ENCODE data around the gene INO80D. TPM values are rescaled to one million over a fixed set of nuclear protein-coding genes. Genes with fewer than 3 reads are reported as not detected.
"Not testable (repeated sequence)": the region's sequence is repeated elsewhere in the genome, so short reads cannot be mapped to it uniquely, and the experiment has no call there.

INO80D gene
- total RNA-seq, 1 donor from 2014 or later = 21.0 TPM

- Mint-ChIP-seq H3K4me3 (ENCODE audit: unreplicated experiment) (no peak overlapping the region), H3K4me1 (ENCODE audit: unreplicated experiment) (peaks cover 9% of the 10 kb centered on the region), H3K36me3 (ENCODE audit: low read depth, unreplicated experiment) (no peaks in the 10 kb centered on the region), H3K9me3 (ENCODE audit: unreplicated experiment) (no peaks in the 10 kb centered on the region), H3K27ac (ENCODE audit: unreplicated experiment) (no peak overlapping the region), H3K27me3 (ENCODE audit: unreplicated experiment) (peaks cover 1% of the 10 kb centered on the region)
- TF ChIP-seq CTCF (IDR thresholded peaks at IDR 0.05; ENCODE audit: unreplicated experiment) = no peak
- DNase-seq (ENCODE audit: low spot score) = no peak
Measured at GRCh38 chr2:205990104-205990503, 95.9 kb downstream of the INO80D start.

- no peak for DNase-seq (ENCODE audit: low spot score)
- Mint-ChIP-seq H3K9me3 (ENCODE audit: unreplicated experiment) (no peaks in the 10 kb centered on the region), H3K36me3 (ENCODE audit: low read depth, unreplicated experiment) (no peaks in the 10 kb centered on the region), H3K4me1 (ENCODE audit: unreplicated experiment) (peaks cover 9% of the 10 kb centered on the region), H3K27ac (ENCODE audit: unreplicated experiment) (no peak overlapping the region), H3K27me3 (ENCODE audit: unreplicated experiment) (peaks cover 1% of the 10 kb centered on the region), H3K4me3 (ENCODE audit: unreplicated experiment) (no peak overlapping the region)
- no peak for TF ChIP-seq CTCF (IDR thresholded peaks at IDR 0.05; ENCODE audit: unreplicated experiment)
Measured at GRCh38 chr2:205989271-205990071, 96.5 kb downstream of the INO80D start.

GRCh38 chr2:205988681-205989080 lies 97.3 kb downstream of the INO80D start:
- not testable (repeated sequence) for DNase-seq (ENCODE audit: low spot score); H3K4me1 Mint-ChIP-seq (ENCODE audit: unreplicated experiment); H3K36me3 Mint-ChIP-seq (ENCODE audit: low read depth, unreplicated experiment); H3K4me3 Mint-ChIP-seq (ENCODE audit: unreplicated experiment); H3K9me3 Mint-ChIP-seq (ENCODE audit: unreplicated experiment); H3K27me3 Mint-ChIP-seq (ENCODE audit: unreplicated experiment); H3K27ac Mint-ChIP-seq (ENCODE audit: unreplicated experiment)

- Mint-ChIP-seq H3K9me3 (ENCODE audit: unreplicated experiment) (no peaks in the 10 kb centered on the region), H3K4me1 (ENCODE audit: unreplicated experiment) (peaks cover 9% of the 10 kb centered on the region), H3K36me3 (ENCODE audit: low read depth, unreplicated experiment) (no peaks in the 10 kb centered on the region), H3K27ac (ENCODE audit: unreplicated experiment) (peak overlapping the region; percentile 38), H3K27me3 (ENCODE audit: unreplicated experiment) (peaks cover 2% of the 10 kb centered on the region), H3K4me3 (ENCODE audit: unreplicated experiment) (no peak overlapping the region)
- no peak for TF ChIP-seq CTCF (IDR thresholded peaks at IDR 0.05; ENCODE audit: unreplicated experiment)
- DNase-seq (ENCODE audit: low spot score) = no peak
Measured at GRCh38 chr2:205988274-205988673, 97.7 kb downstream of the INO80D start.

GRCh38 chr2:205986334-205986733 lies 99.6 kb downstream of the INO80D start:
- not testable (repeated sequence) for H3K27ac Mint-ChIP-seq (ENCODE audit: unreplicated experiment); H3K4me1 Mint-ChIP-seq (ENCODE audit: unreplicated experiment); DNase-seq (ENCODE audit: low spot score); H3K4me3 Mint-ChIP-seq (ENCODE audit: unreplicated experiment); H3K36me3 Mint-ChIP-seq (ENCODE audit: low read depth, unreplicated experiment); H3K9me3 Mint-ChIP-seq (ENCODE audit: unreplicated experiment); H3K27me3 Mint-ChIP-seq (ENCODE audit: unreplicated experiment)

- Mint-ChIP-seq H3K36me3 (ENCODE audit: low read depth, unreplicated experiment) (no peaks in the 10 kb centered on the region), H3K4me3 (ENCODE audit: unreplicated experiment) (no peak overlapping the region)
Measured at GRCh38 chr2:205984381-205984780, 101.6 kb downstream of the INO80D start.

More at GRCh38 chr2:205984381-205984780, 101.6 kb downstream of the INO80D start:
- Mint-ChIP-seq H3K27ac (ENCODE audit: unreplicated experiment) (no peak overlapping the region), H3K4me1 (ENCODE audit: unreplicated experiment) (peaks cover 8% of the 10 kb centered on the region), H3K9me3 (ENCODE audit: unreplicated experiment) (no peaks in the 10 kb centered on the region), H3K27me3 (ENCODE audit: unreplicated experiment) (peaks cover 3% of the 10 kb centered on the region)
- no peak for DNase-seq (ENCODE audit: low spot score)
- no peak for TF ChIP-seq CTCF (IDR thresholded peaks at IDR 0.05; ENCODE audit: unreplicated experiment)

Data from endothelial cell (in vitro differentiated cells).